Lung (tissue), 12 donors: Measurements from ENCODE around the gene ARHGAP32. TPM values are rescaled to one million over a fixed set of nuclear protein-coding genes. Genes with fewer than 3 reads are reported as not detected.

ENCODE experiments used
- ATAC-seq: fragments of 200-7000 bp; cut with Tn5 transposase; one replicate; pipeline ENCODE4 v1.9.1; 2020; ENCODE audit warnings: moderate number of reproducible peaks; ENCODE audit not compliant: insufficient read depth, low FRiP score
- DNase-seq, 3 donors: peaks; one replicate each; pipeline ENCODE4 v3.0.0-alpha.2; 2013 to 2017
- H3K27ac ChIP-seq, 2 donors: one replicate each; pipeline ENCODE4 v1.5.1; 2013; ENCODE audit warnings: mild to moderate bottlenecking in 2 of 2, moderate library complexity in 2 of 2, control low read depth in 1 of 2, inconsistent platforms in 1 of 2, low read depth in 1 of 2, low read length in 1 of 2
- H3K27me3 ChIP-seq, 3 donors: one replicate each; pipeline ENCODE4 v1.5.1; 2013; ENCODE audit warnings: low read length in 2 of 3; ENCODE audit not compliant: control insufficient read depth in 3 of 3, insufficient read depth in 3 of 3
- H3K36me3 ChIP-seq, 4 donors: one replicate each; pipeline ENCODE4 v1.5.1; 2013; ENCODE audit warnings: low read length in 4 of 4, mild to moderate bottlenecking in 1 of 4, moderate library complexity in 1 of 4; ENCODE audit not compliant: control insufficient read depth in 4 of 4, insufficient read depth in 4 of 4
- H3K4me1 ChIP-seq, 5 donors: one replicate each; pipeline ENCODE4 v1.5.1; 2013; ENCODE audit warnings: low read length in 5 of 5, mild to moderate bottlenecking in 2 of 5, moderate library complexity in 1 of 5; ENCODE audit not compliant: control insufficient read depth in 5 of 5, insufficient read depth in 5 of 5
- H3K4me3 ChIP-seq: one replicate; pipeline ENCODE4 v1.5.1; 2013; ENCODE audit warnings: mild to moderate bottlenecking, control low read depth, moderate library complexity
- H3K9ac ChIP-seq, 2 donors: one replicate each; pipeline ENCODE4 v1.5.1; 2013; ENCODE audit warnings: low read length in 2 of 2, control low read depth in 1 of 2; ENCODE audit not compliant: insufficient read depth in 1 of 2
- H3K9me3 ChIP-seq, 4 donors: one replicate each; pipeline ENCODE4 v1.5.1; 2013; ENCODE audit warnings: low read length in 3 of 4, mild to moderate bottlenecking in 1 of 4, moderate library complexity in 1 of 4; ENCODE audit not compliant: control insufficient read depth in 4 of 4, insufficient read depth in 3 of 4
- CTCF ChIP-seq: IDR thresholded peaks from 2 replicates; pipeline ENCODE4 v1.5.1; 2012; ENCODE audit warnings: mild to moderate bottlenecking; ENCODE audit errors: control extremely low read depth, extremely low read depth
- WGBS, 2 donors: extraction: QIAGEN DNeasy Blood & Tissue Kit; methylation state at CpG; one replicate each; pipeline ENCODE4 v1.1.7; 2013; 5-methylcytosine and 5-hydroxymethylcytosine counted together
- polyA plus RNA-seq, 2 donors: library from polyadenylated mRNA; stranded (reverse); fragments of 200-250 nt; gene quantifications; one replicate each; pipeline ENCODE4 v1.2.1, GENCODE V29; 2013
- total RNA-seq, 2 donors: library from RNA; depleted of rRNA in 1 of 2; stranded (reverse); fragments of >200 nt in 1 of 2; gene quantifications; one replicate each; pipeline ENCODE4 v1.2.1, GENCODE V29; 2014 to 2021
- donor health status: control.
- donor health status: control.
- donor health status: Bipolar disorder and iron deficiency.
- donor health status: healthy.
- donor health status: DM: yes; HTN: yes; CAD: no.

The ARHGAP32 gene
- total and polyA plus RNA-seq, 4 donors = 4.1 to 28.4 (median 17.0) TPM

DNA sequence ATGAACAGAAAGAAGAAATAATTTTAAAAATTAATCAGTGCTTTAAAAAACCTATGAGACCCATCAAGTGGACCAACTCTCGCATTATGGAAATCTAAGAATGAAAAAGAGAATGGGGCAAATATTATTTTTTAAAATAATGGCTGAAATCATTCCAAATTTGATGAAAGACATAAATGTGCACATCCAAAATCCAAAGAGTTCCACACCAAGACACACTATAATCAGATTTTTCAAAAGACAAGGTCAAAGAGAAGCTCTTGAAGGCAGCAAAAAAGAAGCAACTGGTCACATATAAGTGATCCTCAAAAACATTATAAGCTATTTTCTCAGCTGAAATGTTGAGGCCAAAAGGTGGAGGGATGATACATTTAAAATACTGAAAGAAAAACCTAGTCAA, 85.3 kb downstream of the ARHGAP32 start:
- no peak for ATAC-seq
- TF ChIP-seq CTCF = no peak
- no peak overlapping the region for H3K9ac ChIP-seq
- WGBS, 2 donors = 95 to 99% methylated on average over 1 of the region's 1 CpG
- no peak for DNase-seq
- H3K27ac ChIP-seq = no peak overlapping the region
- H3K4me3 ChIP-seq = no peak overlapping the region
- H3K27me3 ChIP-seq = no peaks in the 10 kb centered on the region
- H3K4me1 ChIP-seq = no peaks in the 10 kb centered on the region
- peaks cover 0 to 2% (median 0%) of the 10 kb centered on the region in 4 donors for H3K36me3 ChIP-seq
- peaks cover 0 to 5% (median 1%) of the 10 kb centered on the region in 4 donors for H3K9me3 ChIP-seq

DNA sequence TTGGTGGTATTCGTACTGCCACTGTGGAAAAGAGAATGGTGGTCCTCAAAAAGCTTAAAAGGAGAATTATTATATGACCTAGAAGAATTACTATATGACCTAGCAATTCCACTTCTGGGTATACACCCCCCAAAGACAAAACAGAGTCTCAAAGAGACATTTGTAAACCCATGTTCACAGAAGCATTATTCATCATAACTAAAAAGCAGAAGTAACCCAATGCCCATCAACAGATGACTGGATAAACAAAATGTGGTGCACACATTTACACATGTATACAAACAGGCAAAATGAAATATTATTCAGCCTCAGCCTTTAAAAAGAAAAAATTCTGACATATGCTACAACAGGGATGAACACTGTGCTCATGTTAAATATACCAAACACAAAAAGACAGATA, 89.4 kb downstream of the ARHGAP32 start:
- Histone ChIP-seq H3K9me3 (peaks cover 0 to 8% (median 4%) of the 10 kb centered on the region in 4 donors), H3K4me3 (no peak overlapping the region), H3K36me3 (peaks cover 0 to 6% (median 2%) of the 10 kb centered on the region in 4 donors), H3K27ac (no peak overlapping the region), H3K9ac (no peak overlapping the region), H3K27me3 (no peaks in the 10 kb centered on the region), H3K4me1 (no peaks in the 10 kb centered on the region)
- DNase-seq = no peak
- no peak for ATAC-seq
- no peak for TF ChIP-seq CTCF
- 86 to 100% methylated on average over 1 of the region's 1 CpG for WGBS, 2 donors

DNA sequence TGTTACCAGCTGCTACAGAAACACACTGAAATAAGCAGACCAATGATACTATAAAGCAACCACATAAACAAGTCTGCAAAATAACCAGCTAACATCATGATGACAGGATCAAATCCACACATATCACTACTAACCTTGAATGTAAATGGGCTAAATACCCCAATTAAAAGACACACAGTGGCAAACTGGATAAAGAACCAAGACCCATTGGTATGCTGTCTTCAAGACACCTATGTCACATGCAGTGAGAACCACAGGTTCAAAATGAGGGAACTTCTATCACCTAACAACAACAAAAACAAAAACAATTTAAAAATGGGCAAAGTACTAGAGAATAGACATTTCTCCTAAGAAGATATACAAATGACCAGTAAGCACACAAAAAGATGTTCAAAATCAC, 89.9 kb downstream of the ARHGAP32 start:
- ATAC-seq (no peak), DNase-seq (no peak)
- H3K27me3 ChIP-seq = no peaks in the 10 kb centered on the region
- H3K4me1 ChIP-seq = no peaks in the 10 kb centered on the region
- H3K36me3 ChIP-seq = peaks cover 0 to 6% (median 2%) of the 10 kb centered on the region in 4 donors
- no peak overlapping the region for H3K4me3 ChIP-seq
- H3K9me3 ChIP-seq = peaks cover 0 to 7% (median 4%) of the 10 kb centered on the region in 4 donors
- H3K27ac ChIP-seq = no peak overlapping the region
- H3K9ac ChIP-seq = no peak overlapping the region
- TF ChIP-seq CTCF = no peak

- H3K4me3 ChIP-seq = no peak overlapping the region
- ATAC-seq (no peak), DNase-seq (no peak)
- no peak overlapping the region for H3K9ac ChIP-seq
- no peak overlapping the region for H3K27ac ChIP-seq
- no peaks in the 10 kb centered on the region for H3K4me1 ChIP-seq
- no peak for TF ChIP-seq CTCF
- H3K9me3 ChIP-seq = no peaks in the 10 kb centered on the region
- WGBS, 2 donors = 87 to 93% methylated on average over 2 of the region's 2 CpGs
- no peaks in the 10 kb centered on the region for H3K27me3 ChIP-seq
- peaks cover 0 to 3% (median 0%) of the 10 kb centered on the region in 4 donors for H3K36me3 ChIP-seq
Measured at GRCh38 chr11:129093283-129093682, 98.8 kb downstream of the ARHGAP32 start.
